WTC11 (cell line): ENCODE data around the gene ELOVL6. TPM values are rescaled to one million over a fixed set of nuclear protein-coding genes. Genes with fewer than 3 reads are reported as not detected.

Source experiments
- ATAC-seq: fragments of 200-7000 bp; cut with Tn5 transposase; 2 replicates; pipeline ENCODE4 v1.10.0; 2021; ENCODE audit warnings: mild to moderate bottlenecking, moderate library complexity
- CTCF ChIA-PET: fragments of 300-600 bp; sonication (Branson Sonifier 250); formaldehyde crosslinking; loops from one replicate; lab custom pipeline; 2021; ENCODE audit warnings: antibody characterized with exemption; lab: Charles Lee
- POLR2A ChIA-PET: fragments of 350-600 bp; sonication (Branson Sonifier 250); formaldehyde crosslinking; loops from one replicate; lab custom pipeline; 2021; ENCODE audit warnings: antibody characterized with exemption; lab: Charles Lee
- DNase-seq: peaks from one replicate; pipeline ENCODE4 v3.0.0; 2021; ENCODE audit warnings: low spot score
- H3K27ac Mint-ChIP-seq: 2 replicates; pipeline ENCODE4 v1.8.0; 2021; ENCODE audit warnings: mixed read lengths
- H3K27me3 Mint-ChIP-seq: 2 replicates; pipeline ENCODE4 v1.8.0; 2021; ENCODE audit warnings: low read depth, mild to moderate bottlenecking, moderate library complexity, mixed read lengths
- H3K36me3 Mint-ChIP-seq: 2 replicates; pipeline ENCODE4 v1.8.0; 2021; ENCODE audit warnings: mixed read lengths
- H3K4me1 Mint-ChIP-seq: 2 replicates; pipeline ENCODE4 v1.8.0; 2022; ENCODE audit warnings: mixed read lengths
- H3K4me3 Mint-ChIP-seq: 2 replicates; pipeline ENCODE4 v1.8.0; 2021; ENCODE audit warnings: mild to moderate bottlenecking, moderate library complexity, mixed read lengths
- H3K9me3 Mint-ChIP-seq: 2 replicates; pipeline ENCODE4 v1.8.0; 2021; ENCODE audit warnings: mixed read lengths
- CREM ChIP-seq: sonication (generic); formaldehyde crosslinking; IDR thresholded peaks from 2 replicates; pipeline ENCODE4 v1.8.1; 2022; ENCODE audit warnings: mild to moderate bottlenecking, missing genetic modification reagents, moderate library complexity
- ELF4 ChIP-seq: sonication (generic); formaldehyde crosslinking; IDR thresholded peaks from 2 replicates; pipeline ENCODE4 v1.8.1; 2022; ENCODE audit warnings: low read depth, mild to moderate bottlenecking, moderate library complexity, missing genetic modification reagents
- ETV6 ChIP-seq: sonication (generic); formaldehyde crosslinking; IDR thresholded peaks from 2 replicates; pipeline ENCODE4 v1.8.1; 2022; ENCODE audit warnings: mild to moderate bottlenecking, missing genetic modification reagents
- JAZF1 ChIP-seq: fragments of 250-450 bp; sonication (Bioruptor Pico); IDR thresholded peaks from 2 replicates; pipeline ENCODE4 v1.9.0; 2021; ENCODE audit warnings: moderate library complexity, mild to moderate bottlenecking, inconsistent platforms
- NFATC4 ChIP-seq: fragments of 250-450 bp; sonication (Bioruptor Pico); IDR thresholded peaks from 2 replicates; pipeline ENCODE4 v1.9.0; 2021; ENCODE audit warnings: mild to moderate bottlenecking
- PRRX2 ChIP-seq: fragments of 250-450 bp; sonication (Bioruptor Pico); IDR thresholded peaks from 2 replicates; pipeline ENCODE4 v1.8.0; 2021; ENCODE audit warnings: mild to moderate bottlenecking
- RORB ChIP-seq: fragments of 250-450 bp; sonication (Bioruptor Pico); IDR thresholded peaks from 2 replicates; pipeline ENCODE4 v1.9.0; 2021; ENCODE audit warnings: mild to moderate bottlenecking
- STAT6 ChIP-seq: sonication (generic); formaldehyde crosslinking; conservative IDR thresholded peaks from 2 replicates; pipeline ENCODE4 v1.8.1; 2023; ENCODE audit warnings: mild to moderate bottlenecking, low read depth, missing genetic modification reagents, moderate library complexity
- TEAD1 ChIP-seq: sonication (generic); formaldehyde crosslinking; IDR thresholded peaks from 2 replicates; pipeline ENCODE4 v1.8.0; 2022; ENCODE audit warnings: mild to moderate bottlenecking, missing genetic modification reagents
- USF1 ChIP-seq: sonication (generic); formaldehyde crosslinking; IDR thresholded peaks from 2 replicates; pipeline ENCODE4 v1.8.0; 2022; ENCODE audit warnings: mild to moderate bottlenecking, missing genetic modification reagents
- ZNF138 ChIP-seq: sonication (generic); formaldehyde crosslinking; conservative IDR thresholded peaks from 2 replicates; pipeline ENCODE4 v1.8.1; 2022; ENCODE audit warnings: mild to moderate bottlenecking, moderate library complexity, missing genetic modification reagents
- ZNF219 ChIP-seq: sonication (generic); formaldehyde crosslinking; IDR thresholded peaks from 2 replicates; pipeline ENCODE4 v1.8.0; 2023; ENCODE audit warnings: missing genetic modification reagents, mild to moderate bottlenecking, borderline replicate concordance
- ZNF232 ChIP-seq: sonication (generic); formaldehyde crosslinking; IDR thresholded peaks from 2 replicates; pipeline ENCODE4 v1.8.0; 2022; ENCODE audit warnings: mild to moderate bottlenecking, missing genetic modification reagents
- ZNF317 ChIP-seq: sonication (generic); formaldehyde crosslinking; IDR thresholded peaks from 2 replicates; pipeline ENCODE4 v1.8.1; 2023; ENCODE audit warnings: low read depth, mild to moderate bottlenecking, moderate library complexity, missing genetic modification reagents, borderline replicate concordance
- ZNF396 ChIP-seq: fragments of 250-450 bp; sonication (Bioruptor Pico); IDR thresholded peaks from 2 replicates; pipeline ENCODE4 v1.8.0; 2021; ENCODE audit warnings: mild to moderate bottlenecking, moderate library complexity, borderline replicate concordance
- ZNF671 ChIP-seq: fragments of 250-450 bp; sonication (Bioruptor Pico); IDR thresholded peaks from 2 replicates; pipeline ENCODE4 v1.8.0; 2021; ENCODE audit warnings: mild to moderate bottlenecking
- total RNA-seq: library from RNA; stranded (reverse); gene quantifications from 3 replicates; pipeline ENCODE4 v1.2.3, GENCODE V29; 2021
- TF ChIP-seq, protein P1 (sequence below): sonication (generic); formaldehyde crosslinking; IDR thresholded peaks from 2 replicates; pipeline ENCODE4 v1.8.1; 2023; ENCODE audit warnings: mild to moderate bottlenecking, missing genetic modification reagents, moderate library complexity
- TF ChIP-seq, protein P2 (sequence below): sonication (generic); formaldehyde crosslinking; IDR thresholded peaks from 2 replicates; pipeline ENCODE4 v1.8.1; 2023; ENCODE audit warnings: mild to moderate bottlenecking, moderate library complexity, missing genetic modification reagents

Gene ELOVL6
- total RNA-seq, 1 experiment from 2014 or later = 87.4 TPM

GRCh38 chr4:110134269-110134869 lies 64.0 kb downstream of the ELOVL6 start:
- TF ChIP-seq ETV6 (CRISPR knock-in tag) (no peak), ELF4 (CRISPR knock-in tag) (no peak), ZNF396 (CRISPR knock-in tag) (no peak), NFATC4 (CRISPR knock-in tag) (no peak), ZNF138 (CRISPR knock-in tag) (no peak), ZNF219 (CRISPR knock-in tag) (no peak), ZNF232 (CRISPR knock-in tag) (no peak), JAZF1 (CRISPR knock-in tag) (no peak), PRRX2 (CRISPR knock-in tag) (no peak), TEAD1 (CRISPR knock-in tag) (no peak), USF1 (CRISPR knock-in tag) (no peak)
- TF ChIP-seq, protein P1, sequence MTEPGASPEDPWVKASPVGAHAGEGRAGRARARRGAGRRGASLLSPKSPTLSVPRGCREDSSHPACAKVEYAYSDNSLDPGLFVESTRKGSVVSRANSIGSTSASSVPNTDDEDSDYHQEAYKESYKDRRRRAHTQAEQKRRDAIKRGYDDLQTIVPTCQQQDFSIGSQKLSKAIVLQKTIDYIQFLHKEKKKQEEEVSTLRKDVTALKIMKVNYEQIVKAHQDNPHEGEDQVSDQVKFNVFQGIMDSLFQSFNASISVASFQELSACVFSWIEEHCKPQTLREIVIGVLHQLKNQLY (CRISPR knock-in tag) = no peak
- ATAC-seq (no peak), DNase-seq (no peak)
- ChIA-PET CTCF (no interaction called here), POLR2A (no interaction called here)
- Mint-ChIP-seq H3K4me3 (no peak overlapping the region), H3K4me1 (peaks cover 34% of the 10 kb centered on the region), H3K27ac (peak overlapping the region; percentile 6; the same call in 1 of the 2 replicates), H3K27me3 (no peaks in the 10 kb centered on the region), H3K9me3 (no peaks in the 10 kb centered on the region), H3K36me3 (no peaks in the 10 kb centered on the region)

DNA sequence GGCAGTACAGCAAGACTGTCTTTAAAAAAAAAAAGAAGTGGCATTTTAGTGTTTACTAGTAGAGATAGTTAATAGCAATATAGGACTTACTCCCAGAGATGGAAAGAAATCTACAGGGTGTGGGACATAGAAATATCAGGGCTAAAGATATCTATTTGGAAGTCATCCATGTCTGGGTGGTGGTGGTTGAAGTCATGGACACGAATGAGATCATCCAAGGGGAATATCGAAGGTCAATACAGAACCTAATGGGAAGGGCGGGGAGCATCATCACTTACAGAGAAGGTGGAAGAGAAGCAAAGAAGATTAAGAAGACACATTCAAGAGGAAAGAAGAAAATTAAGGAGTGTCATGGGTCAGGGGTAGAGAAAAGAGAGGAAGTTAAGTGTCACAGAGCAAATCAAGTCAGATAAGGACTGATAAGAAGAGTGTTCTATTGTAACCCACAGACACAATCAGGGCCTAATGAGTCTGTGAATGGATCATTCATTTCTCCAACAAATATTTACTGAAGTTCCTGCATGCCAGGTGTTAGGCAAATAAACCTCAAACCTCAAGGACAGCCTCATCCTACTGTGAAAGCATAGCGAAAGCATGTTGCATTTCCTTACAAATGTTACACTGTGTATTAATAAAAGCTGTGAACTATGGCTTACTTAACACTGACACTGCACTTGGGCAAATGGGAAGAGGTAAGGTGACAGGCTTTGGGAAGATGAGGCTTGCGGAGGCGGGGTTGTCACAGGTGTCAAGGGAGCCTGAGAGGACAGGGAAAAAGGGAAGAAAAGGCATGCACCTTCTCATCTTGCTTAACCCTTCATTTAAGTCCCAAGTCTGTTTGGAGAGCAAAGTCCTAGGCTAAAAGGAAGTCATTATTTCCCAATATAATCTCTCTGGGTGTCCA lies 65.3 kb downstream of the ELOVL6 start:
- H3K4me3 Mint-ChIP-seq = no peak overlapping the region
- H3K36me3 Mint-ChIP-seq = no peaks in the 10 kb centered on the region
- H3K27ac Mint-ChIP-seq = no peak overlapping the region
- peaks cover 31% of the 10 kb centered on the region for H3K4me1 Mint-ChIP-seq
- no peaks in the 10 kb centered on the region for H3K9me3 Mint-ChIP-seq
- H3K27me3 Mint-ChIP-seq = no peaks in the 10 kb centered on the region
- ATAC-seq = no peak
- ChIA-PET POLR2A (no interaction called here), CTCF (no interaction called here)
- TF ChIP-seq PRRX2 (CRISPR knock-in tag) (no peak), CREM (CRISPR knock-in tag) (no peak), STAT6 (CRISPR knock-in tag) (no peak), ZNF317 (CRISPR knock-in tag) (no peak), RORB (CRISPR knock-in tag) (no peak), ZNF671 (CRISPR knock-in tag) (no peak)
- TF ChIP-seq, protein P2, sequence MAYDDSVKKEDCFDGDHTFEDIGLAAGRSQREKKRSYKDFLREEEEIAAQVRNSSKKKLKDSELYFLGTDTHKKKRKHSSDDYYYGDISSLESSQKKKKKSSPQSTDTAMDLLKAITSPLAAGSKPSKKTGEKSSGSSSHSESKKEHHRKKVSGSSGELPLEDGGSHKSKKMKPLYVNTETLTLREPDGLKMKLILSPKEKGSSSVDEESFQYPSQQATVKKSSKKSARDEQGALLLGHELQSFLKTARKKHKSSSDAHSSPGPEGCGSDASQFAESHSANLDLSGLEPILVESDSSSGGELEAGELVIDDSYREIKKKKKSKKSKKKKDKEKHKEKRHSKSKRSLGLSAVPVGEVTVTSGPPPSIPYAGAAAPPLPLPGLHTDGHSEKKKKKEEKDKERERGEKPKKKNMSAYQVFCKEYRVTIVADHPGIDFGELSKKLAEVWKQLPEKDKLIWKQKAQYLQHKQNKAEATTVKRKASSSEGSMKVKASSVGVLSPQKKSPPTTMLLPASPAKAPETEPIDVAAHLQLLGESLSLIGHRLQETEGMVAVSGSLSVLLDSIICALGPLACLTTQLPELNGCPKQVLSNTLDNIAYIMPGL (CRISPR knock-in tag) = no peak
- DNase-seq = no peak
